ENCODE data around the gene PABPN1L. TPM values are rescaled to one million over a fixed set of nuclear protein-coding genes. Genes with fewer than 3 reads are reported as not detected.

PABPN1L gene
- total RNA-seq, 1 experiment from 2014 or later: not detected

DNA sequence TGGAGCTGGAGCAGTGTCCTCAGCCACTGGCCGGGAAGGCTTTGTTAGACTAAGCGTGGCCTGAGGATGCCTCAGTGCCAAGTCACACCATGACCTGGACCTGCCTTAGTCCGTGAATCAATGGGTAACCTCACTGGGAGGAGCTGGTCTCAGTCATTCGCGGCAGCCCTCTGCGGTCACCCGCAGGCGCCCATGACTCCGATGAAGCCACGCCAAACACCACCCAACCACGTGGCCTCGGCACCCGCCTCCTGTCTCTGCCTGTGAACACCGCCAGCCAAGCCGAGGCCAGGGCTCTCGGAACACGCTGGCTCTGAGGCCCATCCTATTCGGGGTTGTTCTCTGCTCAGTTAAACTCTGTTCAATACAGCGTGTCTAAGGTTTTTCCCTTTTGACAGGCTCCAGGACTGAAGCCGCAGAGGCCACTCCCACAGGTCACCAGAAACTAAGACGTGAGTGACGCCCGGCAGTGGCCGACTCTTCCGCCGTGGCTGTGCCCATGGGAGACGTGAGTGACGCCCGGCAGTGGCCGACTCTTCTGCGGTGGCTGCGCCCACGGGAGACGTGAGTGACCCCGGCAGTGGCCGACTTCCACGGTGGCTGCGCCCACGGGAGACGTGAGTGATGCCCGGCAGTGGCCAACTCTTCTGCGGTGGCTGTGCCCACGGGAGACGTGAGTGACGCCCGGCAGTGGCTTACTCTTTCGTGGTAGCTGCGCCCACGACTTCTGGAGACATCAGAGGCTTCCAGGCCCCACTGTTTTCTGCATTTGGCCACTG lies 16.8 kb upstream of the PABPN1L start:
- DNase-seq: no peak
- Histone ChIP-seq H2BK5ac (ENCODE audit: insufficient read length, low read length) (no peak overlapping the region), H3K14ac (ENCODE audit: insufficient read depth, low read length) (no peak overlapping the region), H3K4me2 (ENCODE audit: insufficient read depth, insufficient read length, low read length) (no peak overlapping the region), H3K56ac (ENCODE audit: insufficient read length, low read depth, low read length) (no peak overlapping the region), H4K5ac (ENCODE audit: insufficient read length, low read depth, low read length) (no peak overlapping the region), H4K20me1 (ENCODE audit: control insufficient read depth, insufficient read depth, insufficient read length) (no peaks in the 10 kb centered on the region), H4K91ac (ENCODE audit: insufficient read length, low read depth, low read length) (no peak overlapping the region), H2BK12ac (ENCODE audit: insufficient read length, low read depth, low read length) (no peak overlapping the region), H3K9me3 (ENCODE audit: control insufficient read depth, low read depth, low read length) (no peaks in the 10 kb centered on the region), H2BK20ac (ENCODE audit: low read depth, low read length, poor library complexity, severe bottlenecking) (no peak overlapping the region), H2BK15ac (ENCODE audit: low read depth, low read length) (no peak overlapping the region), H3K27ac (ENCODE audit: insufficient read length, low read depth, low read length) (no peak overlapping the region), H3T11ph (ENCODE audit: low read length) (no peak overlapping the region), H3K4me1 (ENCODE audit: insufficient read depth, low read length) (no peaks in the 10 kb centered on the region), H3K9ac (ENCODE audit: extremely low read depth, insufficient read length, low read length) (no peak overlapping the region), H3K27me3 (ENCODE audit: insufficient read depth, low read length) (no peaks in the 10 kb centered on the region), H3K79me2 (ENCODE audit: insufficient read depth, low read length) (no peaks in the 10 kb centered on the region), H3K4ac (ENCODE audit: low read depth, low read length) (no peak overlapping the region), H3K23me2 (ENCODE audit: insufficient read length, low read depth, low read length, poor library complexity, severe bottlenecking) (no peaks in the 10 kb centered on the region), H2AK5ac (ENCODE audit: insufficient read length, low read length) (no peak overlapping the region), H3K23ac (ENCODE audit: insufficient read length, low read depth, low read length) (no peak overlapping the region), H2AFZ (ENCODE audit: low read length) (no peak overlapping the region), H4K8ac (replicated peaks; ENCODE audit: insufficient read length, low read depth, low read length) (no peak overlapping the region), H2BK120ac (ENCODE audit: low read depth, low read length, poor library complexity, severe bottlenecking) (no peak overlapping the region), H3K18ac (ENCODE audit: insufficient read length, low read depth, low read length) (no peak overlapping the region), H3K79me1 (ENCODE audit: insufficient read depth, low read depth, low read length, poor library complexity, severe bottlenecking) (no peaks in the 10 kb centered on the region)
- no peaks in the 10 kb centered on the region for H3K9me3 Mint-ChIP-seq
- no peaks in the 10 kb centered on the region for H3K36me3 Mint-ChIP-seq (ENCODE audit: insufficient read depth in 1 of 3, low read depth in 3 of 3)
- no CpG with 5 or more reads among the region's 49 CpGs for WGBS (ENCODE audit: extremely low coverage, insufficient read length, low lambda C conversion rate)
- TF ChIP-seq, protein P1, sequence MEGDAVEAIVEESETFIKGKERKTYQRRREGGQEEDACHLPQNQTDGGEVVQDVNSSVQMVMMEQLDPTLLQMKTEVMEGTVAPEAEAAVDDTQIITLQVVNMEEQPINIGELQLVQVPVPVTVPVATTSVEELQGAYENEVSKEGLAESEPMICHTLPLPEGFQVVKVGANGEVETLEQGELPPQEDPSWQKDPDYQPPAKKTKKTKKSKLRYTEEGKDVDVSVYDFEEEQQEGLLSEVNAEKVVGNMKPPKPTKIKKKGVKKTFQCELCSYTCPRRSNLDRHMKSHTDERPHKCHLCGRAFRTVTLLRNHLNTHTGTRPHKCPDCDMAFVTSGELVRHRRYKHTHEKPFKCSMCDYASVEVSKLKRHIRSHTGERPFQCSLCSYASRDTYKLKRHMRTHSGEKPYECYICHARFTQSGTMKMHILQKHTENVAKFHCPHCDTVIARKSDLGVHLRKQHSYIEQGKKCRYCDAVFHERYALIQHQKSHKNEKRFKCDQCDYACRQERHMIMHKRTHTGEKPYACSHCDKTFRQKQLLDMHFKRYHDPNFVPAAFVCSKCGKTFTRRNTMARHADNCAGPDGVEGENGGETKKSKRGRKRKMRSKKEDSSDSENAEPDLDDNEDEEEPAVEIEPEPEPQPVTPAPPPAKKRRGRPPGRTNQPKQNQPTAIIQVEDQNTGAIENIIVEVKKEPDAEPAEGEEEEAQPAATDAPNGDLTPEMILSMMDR (conservative IDR thresholded peaks at IDR 0.05): no peak
- H3K4me3 Mint-ChIP-seq: no peak overlapping the region
- no peak overlapping the region for H3K27ac Mint-ChIP-seq
- H3K27me3 Mint-ChIP-seq (ENCODE audit: low read depth): peaks cover 4% of the 10 kb centered on the region
- H3K4me1 Mint-ChIP-seq: peaks cover 0 to 11% of the 10 kb centered on the region in 2 experiments; a peak in 1 of 4 replicates
